IMR-90 (cell line): ENCODE measurements around the gene MUC5AC.
"Not testable (repeated sequence)": the region's sequence is repeated elsewhere in the genome, so short reads cannot be mapped to it uniquely, and the experiment has no call there.

ENCODE experiments used
- BHLHE40 ChIP-seq: fragments of 150-350 bp; IDR thresholded peaks from 2 replicates; pipeline ENCODE4 v1.6.1; 2016; ENCODE audit warnings: mild to moderate bottlenecking, low read depth, low read length
- CEBPB ChIP-seq: IDR thresholded peaks from 2 replicates; pipeline ENCODE4 v1.6.1; 2012; ENCODE audit warnings: low read depth, low read length, improper control_type of control experiment
- CTCF ChIP-seq: conservative IDR thresholded peaks from 2 replicates; pipeline ENCODE4 v1.5.1; 2012; ENCODE audit warnings: mild to moderate bottlenecking, low read depth, low read length, improper control_type of control experiment
- MAFK ChIP-seq: IDR thresholded peaks from 2 replicates; pipeline ENCODE4 v1.6.1; 2012; ENCODE audit warnings: low read depth, low read length, improper control_type of control experiment
- MAZ ChIP-seq: IDR thresholded peaks from 2 replicates; pipeline ENCODE4 v1.6.1; 2012; ENCODE audit warnings: low read depth, mild to moderate bottlenecking, low read length, improper control_type of control experiment, moderate library complexity, borderline replicate concordance
- MXI1 ChIP-seq: IDR thresholded peaks from 2 replicates; pipeline ENCODE4 v1.6.1; 2012; ENCODE audit warnings: low read depth, mild to moderate bottlenecking, low read length, moderate library complexity, borderline replicate concordance
- POLR2A ChIP-seq: IDR thresholded peaks from 2 replicates; pipeline ENCODE4 v1.6.1; 2012; ENCODE audit warnings: mild to moderate bottlenecking, low read depth, low read length
- RAD21 ChIP-seq: IDR thresholded peaks from 2 replicates; pipeline ENCODE4 v1.6.1; 2012; ENCODE audit warnings: low read length, improper control_type of control experiment
- RFX5 ChIP-seq: IDR thresholded peaks from 2 replicates; pipeline ENCODE4 v1.8.0; 2012; ENCODE audit warnings: low read depth, mild to moderate bottlenecking, low read length, moderate library complexity

- TF ChIP-seq RAD21, CTCF, POLR2A, BHLHE40, MXI1, MAFK, RFX5, MAZ, CEBPB: not testable (repeated sequence)
Observed at GRCh38 chr11:1159488-1160220, 1.9 kb downstream of the MUC5AC start.
